ENCODE measurements around the gene RBM47. TPM values are rescaled to one million over a fixed set of nuclear protein-coding genes. Genes with fewer than 3 reads are reported as not detected.

The RBM47 gene
- total RNA-seq, 1 donor, result 2.2 TPM

DNA sequence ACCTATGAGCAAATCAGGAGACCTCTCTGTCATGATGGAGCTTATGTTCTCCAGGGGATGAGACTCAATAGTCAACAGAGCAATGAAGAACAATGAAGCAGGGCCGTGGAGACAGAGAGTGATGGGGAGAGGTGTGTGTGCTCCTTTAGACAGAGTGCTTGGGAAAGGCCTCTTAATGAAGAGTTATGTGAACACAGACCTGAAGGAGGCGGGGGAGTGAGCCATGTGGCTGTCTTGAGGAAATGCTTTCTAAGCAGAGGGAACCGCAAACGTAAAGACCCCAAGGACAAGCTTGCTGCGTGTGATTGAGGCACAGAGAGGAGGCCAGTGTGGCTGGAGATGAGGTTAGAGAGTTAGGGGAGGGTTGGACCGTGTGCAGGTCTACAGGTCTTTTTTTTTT, 241.4 kb downstream of the RBM47 start:
- Histone ChIP-seq H3K9me3 (ENCODE audit: low read depth, low read length) (no peaks in the 10 kb centered on the region), H3K36me3 (ENCODE audit: insufficient read depth, low read length) (no peaks in the 10 kb centered on the region), H3K27ac (ENCODE audit: low read depth, low read length) (no peak overlapping the region), H4K20me1 (ENCODE audit: insufficient read depth, low read length) (no peaks in the 10 kb centered on the region), H3K4me1 (ENCODE audit: insufficient read depth, low read length) (no peaks in the 10 kb centered on the region), H3K27me3 (ENCODE audit: insufficient read depth, low read length) (no peaks in the 10 kb centered on the region), H3K4me3 (ENCODE audit: insufficient read depth, low read length) (no peak overlapping the region), H2AFZ (ENCODE audit: low read length) (no peak overlapping the region), H3K79me2 (ENCODE audit: insufficient read depth, low read length) (no peaks in the 10 kb centered on the region), H3K4me2 (ENCODE audit: insufficient read depth, low read length) (no peak overlapping the region)
- TF ChIP-seq, protein P1, sequence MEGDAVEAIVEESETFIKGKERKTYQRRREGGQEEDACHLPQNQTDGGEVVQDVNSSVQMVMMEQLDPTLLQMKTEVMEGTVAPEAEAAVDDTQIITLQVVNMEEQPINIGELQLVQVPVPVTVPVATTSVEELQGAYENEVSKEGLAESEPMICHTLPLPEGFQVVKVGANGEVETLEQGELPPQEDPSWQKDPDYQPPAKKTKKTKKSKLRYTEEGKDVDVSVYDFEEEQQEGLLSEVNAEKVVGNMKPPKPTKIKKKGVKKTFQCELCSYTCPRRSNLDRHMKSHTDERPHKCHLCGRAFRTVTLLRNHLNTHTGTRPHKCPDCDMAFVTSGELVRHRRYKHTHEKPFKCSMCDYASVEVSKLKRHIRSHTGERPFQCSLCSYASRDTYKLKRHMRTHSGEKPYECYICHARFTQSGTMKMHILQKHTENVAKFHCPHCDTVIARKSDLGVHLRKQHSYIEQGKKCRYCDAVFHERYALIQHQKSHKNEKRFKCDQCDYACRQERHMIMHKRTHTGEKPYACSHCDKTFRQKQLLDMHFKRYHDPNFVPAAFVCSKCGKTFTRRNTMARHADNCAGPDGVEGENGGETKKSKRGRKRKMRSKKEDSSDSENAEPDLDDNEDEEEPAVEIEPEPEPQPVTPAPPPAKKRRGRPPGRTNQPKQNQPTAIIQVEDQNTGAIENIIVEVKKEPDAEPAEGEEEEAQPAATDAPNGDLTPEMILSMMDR (IDR thresholded peaks at IDR 0.05; ENCODE audit: extremely low read depth, low read depth, low read length), result no peak
- no peak for DNase-seq (ENCODE audit: insufficient read length, low spot score, missing footprints)

DNA sequence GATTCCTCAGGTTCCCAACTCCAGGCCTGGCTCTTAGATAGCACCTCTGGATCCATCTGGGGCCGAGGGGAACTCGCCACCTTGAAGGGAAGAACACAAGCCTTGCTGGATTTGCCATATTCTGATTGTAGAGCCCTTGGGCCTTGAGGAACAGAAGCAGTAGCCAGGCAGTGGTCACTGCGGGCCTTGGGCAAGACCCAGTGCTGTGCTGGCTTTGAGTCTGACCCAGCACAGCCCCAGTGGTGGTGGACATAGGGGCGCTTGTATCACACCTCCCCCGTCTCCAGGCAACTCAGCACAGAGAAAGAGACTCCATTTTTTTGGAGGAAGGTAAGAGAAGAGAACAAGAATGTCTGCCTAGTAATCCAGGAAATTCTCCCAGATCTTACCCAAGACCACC, 249.0 kb downstream of the RBM47 start:
- Histone ChIP-seq H3K27me3 (ENCODE audit: insufficient read depth, low read length) (no peaks in the 10 kb centered on the region), H3K27ac (ENCODE audit: low read depth, low read length) (no peak overlapping the region), H3K36me3 (ENCODE audit: insufficient read depth, low read length) (no peaks in the 10 kb centered on the region), H2AFZ (ENCODE audit: low read length) (no peak overlapping the region), H3K4me3 (ENCODE audit: insufficient read depth, low read length) (no peak overlapping the region), H3K4me1 (ENCODE audit: insufficient read depth, low read length) (no peaks in the 10 kb centered on the region), H3K79me2 (ENCODE audit: insufficient read depth, low read length) (no peaks in the 10 kb centered on the region), H3K4me2 (ENCODE audit: insufficient read depth, low read length) (no peak overlapping the region), H3K9me3 (ENCODE audit: low read depth, low read length) (no peaks in the 10 kb centered on the region), H4K20me1 (ENCODE audit: insufficient read depth, low read length) (no peaks in the 10 kb centered on the region)
- DNase-seq (ENCODE audit: insufficient read length, low spot score, missing footprints), result no peak
- TF ChIP-seq, protein P1 (IDR thresholded peaks at IDR 0.05; ENCODE audit: extremely low read depth, low read depth, low read length), result no peak

DNA sequence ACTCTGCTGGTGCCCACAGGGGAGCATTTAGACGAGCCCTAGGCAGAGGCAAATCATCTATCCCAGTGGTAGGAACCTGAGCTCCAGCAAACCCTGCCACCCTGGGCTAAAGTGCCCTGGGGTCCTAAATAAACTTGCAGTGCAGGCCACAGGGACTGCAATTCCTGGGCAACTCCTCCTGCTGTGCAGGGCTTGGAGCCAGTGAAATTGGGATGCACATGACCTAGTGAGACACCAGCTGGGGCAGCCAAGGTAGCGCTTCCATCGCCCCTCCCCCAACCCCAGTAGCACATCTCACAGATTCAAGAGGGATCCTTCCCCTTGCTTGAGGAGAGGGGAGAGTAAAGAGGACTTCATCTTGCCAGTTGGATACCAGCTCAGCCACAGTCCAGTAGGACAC, 250.4 kb downstream of the RBM47 start:
- TF ChIP-seq, protein P1 (IDR thresholded peaks at IDR 0.05; ENCODE audit: extremely low read depth, low read depth, low read length), result no peak
- no peak for DNase-seq (ENCODE audit: insufficient read length, low spot score, missing footprints)
- Histone ChIP-seq H3K9me3 (ENCODE audit: low read depth, low read length) (no peaks in the 10 kb centered on the region), H3K4me2 (ENCODE audit: insufficient read depth, low read length) (no peak overlapping the region), H3K27me3 (ENCODE audit: insufficient read depth, low read length) (no peaks in the 10 kb centered on the region), H3K4me3 (ENCODE audit: insufficient read depth, low read length) (no peak overlapping the region), H4K20me1 (ENCODE audit: insufficient read depth, low read length) (no peaks in the 10 kb centered on the region), H3K4me1 (ENCODE audit: insufficient read depth, low read length) (no peaks in the 10 kb centered on the region), H3K36me3 (ENCODE audit: insufficient read depth, low read length) (no peaks in the 10 kb centered on the region), H3K27ac (ENCODE audit: low read depth, low read length) (no peak overlapping the region), H2AFZ (ENCODE audit: low read length) (no peak overlapping the region), H3K79me2 (ENCODE audit: insufficient read depth, low read length) (no peaks in the 10 kb centered on the region)

DNA sequence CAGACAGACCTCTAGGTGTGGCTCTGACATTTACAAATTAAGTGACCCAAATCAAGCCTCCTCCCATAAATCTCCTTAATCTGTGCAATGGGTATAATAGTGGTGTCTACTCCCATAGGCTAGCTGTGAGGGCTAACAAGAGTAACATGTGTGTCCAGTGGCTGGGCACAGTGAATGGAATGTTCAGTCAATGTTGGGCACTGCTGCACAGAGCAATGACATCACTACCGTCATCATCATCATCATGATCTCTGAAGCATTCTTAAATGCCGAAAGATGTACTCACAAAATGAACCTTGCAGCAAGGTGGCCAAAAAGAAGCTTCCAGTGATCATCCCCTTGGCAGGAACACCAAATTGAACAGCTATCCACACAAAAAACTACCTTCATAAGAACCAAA, 251.0 kb downstream of the RBM47 start:
- no peaks in the 10 kb centered on the region for H3K4me1 ChIP-seq (ENCODE audit: insufficient read depth, low read length)
- no peaks in the 10 kb centered on the region for H3K9me3 ChIP-seq (ENCODE audit: low read depth, low read length)
- no peaks in the 10 kb centered on the region for H3K27me3 ChIP-seq (ENCODE audit: insufficient read depth, low read length)
- H3K36me3 ChIP-seq (ENCODE audit: insufficient read depth, low read length), result no peaks in the 10 kb centered on the region
- TF ChIP-seq, protein P1 (IDR thresholded peaks at IDR 0.05; ENCODE audit: extremely low read depth, low read depth, low read length), result no peak
- no peak overlapping the region for H2AFZ ChIP-seq (ENCODE audit: low read length)
- H3K79me2 ChIP-seq (ENCODE audit: insufficient read depth, low read length), result no peaks in the 10 kb centered on the region
- H3K4me3 ChIP-seq (ENCODE audit: insufficient read depth, low read length), result no peak overlapping the region
- no peak for DNase-seq (ENCODE audit: insufficient read length, low spot score, missing footprints)
- no peaks in the 10 kb centered on the region for H4K20me1 ChIP-seq (ENCODE audit: insufficient read depth, low read length)
- no peak overlapping the region for H3K4me2 ChIP-seq (ENCODE audit: insufficient read depth, low read length)
- H3K27ac ChIP-seq (ENCODE audit: low read depth, low read length), result no peak overlapping the region
